ENCODE results near the gene EPN3.

Gene EPN3

DNA sequence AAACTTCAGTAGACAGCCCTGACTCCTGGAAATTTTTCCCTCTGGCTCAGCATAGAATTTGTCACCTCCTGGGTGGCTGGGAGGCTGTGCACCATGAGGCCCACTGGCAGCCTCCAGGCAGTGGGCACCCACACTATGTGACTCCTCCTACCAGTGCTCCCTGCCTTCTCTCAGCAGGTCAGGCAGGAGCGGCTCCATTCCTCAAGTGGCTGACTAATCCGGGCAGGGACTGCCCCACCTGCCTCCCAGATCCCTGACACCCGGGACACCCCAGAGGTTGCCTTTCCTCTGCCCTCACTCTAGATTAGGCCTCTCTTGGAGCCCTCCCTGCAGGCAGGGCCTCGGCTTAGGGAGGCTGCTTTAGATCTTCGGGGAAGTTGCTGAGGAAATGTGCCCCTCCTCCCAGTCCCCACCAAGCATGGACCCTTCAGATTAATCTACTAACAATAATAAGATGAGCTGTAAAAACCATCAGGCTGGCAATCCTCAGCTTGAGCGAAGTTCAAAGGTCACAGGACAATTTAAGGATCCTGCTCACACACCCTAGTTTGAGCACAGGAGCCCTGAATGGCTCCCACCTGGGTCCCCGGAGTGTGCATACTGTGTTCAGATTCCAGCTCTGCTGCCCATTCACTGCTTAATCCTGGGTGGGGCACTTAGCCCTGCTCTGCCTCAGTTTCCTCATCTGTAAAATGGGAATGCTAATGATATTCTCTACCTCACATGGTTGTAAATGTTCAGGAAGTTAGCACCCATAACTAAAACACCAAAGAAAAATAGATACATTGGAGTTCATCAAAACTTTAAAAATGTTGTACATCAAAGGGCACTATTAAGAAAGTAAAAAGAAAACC, 34.3 kb upstream of the EPN3 start:
- Mint-ChIP-seq H3K27me3 (ENCODE audit: low read depth) (peaks cover 11% of the 10 kb centered on the region), H3K36me3 (ENCODE audit: low read depth) (no peaks in the 10 kb centered on the region), H3K4me1 (peaks cover 7% of the 10 kb centered on the region), H3K4me3 (no peak overlapping the region), H3K27ac (no peak overlapping the region), H3K9me3 (no peaks in the 10 kb centered on the region)
- TF ChIP-seq, protein P1, sequence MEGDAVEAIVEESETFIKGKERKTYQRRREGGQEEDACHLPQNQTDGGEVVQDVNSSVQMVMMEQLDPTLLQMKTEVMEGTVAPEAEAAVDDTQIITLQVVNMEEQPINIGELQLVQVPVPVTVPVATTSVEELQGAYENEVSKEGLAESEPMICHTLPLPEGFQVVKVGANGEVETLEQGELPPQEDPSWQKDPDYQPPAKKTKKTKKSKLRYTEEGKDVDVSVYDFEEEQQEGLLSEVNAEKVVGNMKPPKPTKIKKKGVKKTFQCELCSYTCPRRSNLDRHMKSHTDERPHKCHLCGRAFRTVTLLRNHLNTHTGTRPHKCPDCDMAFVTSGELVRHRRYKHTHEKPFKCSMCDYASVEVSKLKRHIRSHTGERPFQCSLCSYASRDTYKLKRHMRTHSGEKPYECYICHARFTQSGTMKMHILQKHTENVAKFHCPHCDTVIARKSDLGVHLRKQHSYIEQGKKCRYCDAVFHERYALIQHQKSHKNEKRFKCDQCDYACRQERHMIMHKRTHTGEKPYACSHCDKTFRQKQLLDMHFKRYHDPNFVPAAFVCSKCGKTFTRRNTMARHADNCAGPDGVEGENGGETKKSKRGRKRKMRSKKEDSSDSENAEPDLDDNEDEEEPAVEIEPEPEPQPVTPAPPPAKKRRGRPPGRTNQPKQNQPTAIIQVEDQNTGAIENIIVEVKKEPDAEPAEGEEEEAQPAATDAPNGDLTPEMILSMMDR (IDR thresholded peaks at IDR 0.05; ENCODE audit: unreplicated experiment in 3 of 3) = no peak

DNA sequence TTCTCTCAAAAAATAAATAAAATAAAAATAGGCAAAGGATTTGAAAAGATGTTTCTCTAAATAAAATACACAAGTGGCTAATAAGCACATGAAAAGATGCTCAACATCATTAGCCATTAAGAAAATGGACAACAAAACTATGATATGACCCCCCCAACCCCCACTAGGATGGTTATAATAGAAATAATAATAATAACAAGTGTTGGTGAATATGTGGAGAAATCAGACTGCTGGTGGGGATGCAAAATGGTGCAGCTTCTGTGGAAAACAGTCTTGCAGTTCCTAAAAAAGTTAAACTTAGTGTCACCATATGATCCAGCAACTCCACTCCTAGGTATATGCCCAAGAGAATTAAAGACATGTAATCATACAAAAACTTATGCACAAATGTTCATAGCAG, 33.3 kb upstream of the EPN3 start:
- peaks cover 17% of the 10 kb centered on the region for H3K27me3 Mint-ChIP-seq (ENCODE audit: low read depth)
- no peak overlapping the region for H3K27ac Mint-ChIP-seq
- peaks cover 12% of the 10 kb centered on the region for H3K4me1 Mint-ChIP-seq
- no peak overlapping the region for H3K4me3 Mint-ChIP-seq
- TF ChIP-seq, protein P1 (IDR thresholded peaks at IDR 0.05; ENCODE audit: unreplicated experiment in 3 of 3) = no peak
- H3K9me3 Mint-ChIP-seq = no peaks in the 10 kb centered on the region
- no peaks in the 10 kb centered on the region for H3K36me3 Mint-ChIP-seq (ENCODE audit: low read depth)

DNA sequence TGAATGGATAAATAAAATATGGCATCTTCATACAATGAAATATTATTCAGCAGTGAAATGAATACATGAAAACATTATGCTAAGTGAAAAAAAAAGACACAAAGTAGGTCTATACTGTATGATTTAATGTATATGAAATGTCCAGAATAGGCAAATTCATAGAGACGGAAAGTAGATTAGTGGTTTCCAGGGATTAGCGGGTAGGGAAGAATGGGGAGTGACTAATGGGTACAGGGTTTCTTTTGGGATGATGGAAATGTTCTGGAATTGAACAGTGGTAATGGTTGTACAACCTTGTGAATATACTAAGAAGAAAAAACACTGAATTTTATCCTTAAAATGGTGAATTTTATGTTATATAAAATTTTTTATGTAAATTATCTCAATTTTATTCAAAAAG, 32.8 kb upstream of the EPN3 start:
- Mint-ChIP-seq H3K27me3 (ENCODE audit: low read depth) (peaks cover 17% of the 10 kb centered on the region), H3K4me3 (no peak overlapping the region), H3K4me1 (peaks cover 12% of the 10 kb centered on the region), H3K9me3 (no peaks in the 10 kb centered on the region), H3K36me3 (ENCODE audit: low read depth) (no peaks in the 10 kb centered on the region), H3K27ac (no peak overlapping the region)
- TF ChIP-seq, protein P1 (IDR thresholded peaks at IDR 0.05; ENCODE audit: unreplicated experiment in 3 of 3) = no peak

DNA sequence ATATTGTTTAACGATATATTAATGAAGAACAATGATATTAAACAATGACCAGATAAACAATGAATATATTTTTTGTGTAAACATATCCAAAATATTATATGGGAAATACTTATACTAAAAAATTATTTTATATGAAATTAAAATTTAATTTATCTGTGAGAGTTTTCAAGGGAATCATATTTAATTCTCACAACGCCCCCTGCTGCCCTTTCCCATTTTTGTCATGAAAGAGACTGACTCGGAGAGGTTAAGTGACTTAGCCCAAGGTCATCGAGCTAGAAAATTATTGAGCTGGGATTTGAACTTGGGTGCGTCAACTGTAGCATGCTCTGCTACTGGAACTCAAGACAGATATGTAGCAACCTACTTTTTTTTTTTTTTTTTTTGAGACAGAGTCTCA, 31.5 kb upstream of the EPN3 start:
- H3K4me1 Mint-ChIP-seq = peaks cover 12% of the 10 kb centered on the region
- no peaks in the 10 kb centered on the region for H3K9me3 Mint-ChIP-seq
- H3K4me3 Mint-ChIP-seq = no peak overlapping the region
- TF ChIP-seq, protein P1 (IDR thresholded peaks at IDR 0.05; ENCODE audit: unreplicated experiment in 3 of 3) = peak; percentile 36 to 55 (median 43)
- H3K27me3 Mint-ChIP-seq (ENCODE audit: low read depth) = peaks cover 12% of the 10 kb centered on the region
- H3K27ac Mint-ChIP-seq = no peak overlapping the region
- H3K36me3 Mint-ChIP-seq (ENCODE audit: low read depth) = no peaks in the 10 kb centered on the region

DNA sequence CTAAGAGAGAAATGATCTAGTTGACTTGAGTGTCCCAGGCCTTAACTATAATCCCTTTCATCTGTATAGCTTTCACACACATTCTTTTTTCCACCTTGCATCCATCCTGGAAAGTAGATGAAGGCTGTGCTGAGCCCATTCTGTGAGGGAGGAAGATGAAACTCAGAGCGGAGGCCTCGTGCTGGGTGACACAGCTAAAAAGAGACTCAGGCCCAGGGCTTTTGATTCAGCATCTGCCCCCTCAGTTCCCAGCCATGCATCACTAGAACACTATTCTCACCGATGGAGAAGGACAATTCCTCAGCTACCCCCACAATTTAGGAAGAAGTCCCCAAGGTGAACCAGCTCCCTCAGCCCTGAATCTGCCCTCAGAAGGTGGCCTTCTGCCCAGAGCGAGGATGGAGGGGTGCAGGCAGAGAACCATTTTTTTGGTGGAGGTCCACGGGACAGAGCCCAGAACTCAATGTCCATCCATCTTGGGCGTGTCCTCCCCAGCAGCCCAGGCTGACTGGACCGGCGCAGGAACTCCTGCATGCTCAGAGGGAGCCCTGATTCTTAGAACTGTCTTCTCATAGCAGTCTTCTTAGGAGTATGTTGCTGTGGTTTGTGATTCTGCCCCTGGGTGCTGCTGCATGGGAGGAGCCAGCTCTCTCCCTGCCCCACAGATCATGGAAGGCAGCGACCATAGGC, 30.1 kb upstream of the EPN3 start:
- TF ChIP-seq, protein P1 (IDR thresholded peaks at IDR 0.05; ENCODE audit: unreplicated experiment in 3 of 3) = no peak
- peaks cover 13% of the 10 kb centered on the region for H3K4me1 Mint-ChIP-seq
- no peaks in the 10 kb centered on the region for H3K9me3 Mint-ChIP-seq
- H3K36me3 Mint-ChIP-seq (ENCODE audit: low read depth) = no peaks in the 10 kb centered on the region
- H3K27me3 Mint-ChIP-seq (ENCODE audit: low read depth) = peaks cover 9% of the 10 kb centered on the region
- H3K27ac Mint-ChIP-seq = peak overlapping the region; percentile 30 to 79 (median 31)
- no peak overlapping the region for H3K4me3 Mint-ChIP-seq
